NCI-H1436 (cell line): ENCODE measurements around the gene IL12RB2.

Source experiments
- DNase-seq: peaks from one replicate; lab custom pipeline; 2025; lab: John Stamatoyannopoulos, UW

IL12RB2 gene

GRCh38 chr1:67348586-67349252, 41.0 kb downstream of the IL12RB2 start:
- DNase-seq: no peak

GRCh38 chr1:67350783-67351182, 43.1 kb downstream of the IL12RB2 start:
- DNase-seq: no peak

GRCh38 chr1:67352211-67352610, 44.5 kb downstream of the IL12RB2 start:
- no peak for DNase-seq

- no peak for DNase-seq
Observed at GRCh38 chr1:67355745-67356424, 48.2 kb downstream of the IL12RB2 start.

- DNase-seq: no peak
Observed at GRCh38 chr1:67359592-67359991, 51.9 kb downstream of the IL12RB2 start.

GRCh38 chr1:67361641-67362040, 54.0 kb downstream of the IL12RB2 start:
- no peak for DNase-seq

- DNase-seq: no peak
Observed at GRCh38 chr1:67367370-67368045, 59.8 kb downstream of the IL12RB2 start.

GRCh38 chr1:67368046-67368514, 60.4 kb downstream of the IL12RB2 start:
- no peak for DNase-seq

- no peak for DNase-seq
Observed at GRCh38 chr1:67371043-67371442, 63.4 kb downstream of the IL12RB2 start.

- DNase-seq: no peak
Observed at GRCh38 chr1:67371681-67372080, 64.0 kb downstream of the IL12RB2 start.

GRCh38 chr1:67372136-67372535, 64.5 kb downstream of the IL12RB2 start:
- DNase-seq: no peak

GRCh38 chr1:67372898-67373297, 65.2 kb downstream of the IL12RB2 start:
- no peak for DNase-seq

- DNase-seq: no peak
Observed at GRCh38 chr1:67376381-67376780, 68.7 kb downstream of the IL12RB2 start.

GRCh38 chr1:67377253-67377652, 69.6 kb downstream of the IL12RB2 start:
- no peak for DNase-seq

- no peak for DNase-seq
Observed at GRCh38 chr1:67381154-67381553, 73.5 kb downstream of the IL12RB2 start.

- no peak for DNase-seq
Observed at GRCh38 chr1:67382292-67382691, 74.6 kb downstream of the IL12RB2 start.

GRCh38 chr1:67383999-67384638, 76.4 kb downstream of the IL12RB2 start:
- no peak for DNase-seq

- no peak for DNase-seq
Observed at GRCh38 chr1:67390041-67390887, 82.6 kb downstream of the IL12RB2 start.

- no peak for DNase-seq
Observed at GRCh38 chr1:67393240-67393639, 85.6 kb downstream of the IL12RB2 start.

GRCh38 chr1:67393737-67394136, 86.1 kb downstream of the IL12RB2 start:
- no peak for DNase-seq

- DNase-seq: no peak
Observed at GRCh38 chr1:67394548-67394947, 86.9 kb downstream of the IL12RB2 start.
